ENCODE results near the gene CALM1. TPM values are rescaled to one million over a fixed set of nuclear protein-coding genes. Genes with fewer than 3 reads are reported as not detected.

CALM1 gene
- total RNA-seq, 1 donor from 2014 or later: 362 TPM

GRCh38 chr14:90442388-90442787 lies 45.6 kb downstream of the CALM1 start:
- Mint-ChIP-seq H3K4me1 (peaks cover 31% of the 10 kb centered on the region), H3K4me3 (no peak overlapping the region), H3K36me3 (no peaks in the 10 kb centered on the region), H3K27me3 (ENCODE audit: insufficient read depth, low read depth) (peaks cover 2% of the 10 kb centered on the region), H3K27ac (peak overlapping the region; percentile 27), H3K9me3 (peaks cover 11% of the 10 kb centered on the region)
- no peak overlapping the region for H2AFZ ChIP-seq (replicated peaks)
- peaks cover 4% of the 10 kb centered on the region for H3K36me3 ChIP-seq
- DNase-seq (ENCODE audit: low spot score): no peak
- H4K20me1 ChIP-seq (ENCODE audit: low read depth): no peaks in the 10 kb centered on the region
- no peak overlapping the region for H3K9ac ChIP-seq
- no peaks in the 10 kb centered on the region for H3K79me2 ChIP-seq (ENCODE audit: low read depth)
- no peak overlapping the region for H3K27ac ChIP-seq
- H3K4me2 ChIP-seq: no peak overlapping the region
- H3K27me3 ChIP-seq: no peaks in the 10 kb centered on the region
- H3K4me1 ChIP-seq: peaks cover 9% of the 10 kb centered on the region
- TF ChIP-seq EZH2phosphoT487 (IDR thresholded peaks at IDR 0.05) (no peak), EZH2 (IDR thresholded peaks at IDR 0.05) (no peak), CTCF (IDR thresholded peaks at IDR 0.05) (no peak)
- H3K4me3 ChIP-seq: no peak overlapping the region
- peaks cover 9% of the 10 kb centered on the region for H3F3A ChIP-seq (ENCODE audit: low read depth)
- no peaks in the 10 kb centered on the region for H3K9me3 ChIP-seq (ENCODE audit: low read depth)

GRCh38 chr14:90443161-90444076 lies 46.6 kb downstream of the CALM1 start:
- peak overlapping the region; percentile 50 for H2AFZ ChIP-seq (replicated peaks)
- H3K4me1 ChIP-seq: peaks cover 9% of the 10 kb centered on the region
- peaks cover 3% of the 10 kb centered on the region for H3K36me3 Mint-ChIP-seq
- no peak for TF ChIP-seq CTCF (IDR thresholded peaks at IDR 0.05)
- TF ChIP-seq EZH2phosphoT487 (IDR thresholded peaks at IDR 0.05): no peak
- no peak for TF ChIP-seq EZH2 (IDR thresholded peaks at IDR 0.05)
- peaks cover 9% of the 10 kb centered on the region for H3F3A ChIP-seq (ENCODE audit: low read depth)
- H3K4me3 Mint-ChIP-seq: no peak overlapping the region
- no peak overlapping the region for H3K9ac ChIP-seq
- no peak overlapping the region for H3K4me2 ChIP-seq
- no peaks in the 10 kb centered on the region for H3K27me3 ChIP-seq
- H3K9me3 ChIP-seq (ENCODE audit: low read depth): no peaks in the 10 kb centered on the region
- H3K27ac ChIP-seq: no peak overlapping the region
- peaks cover 19% of the 10 kb centered on the region for H3K9me3 Mint-ChIP-seq
- no peak for DNase-seq (ENCODE audit: low spot score)
- peaks cover 4% of the 10 kb centered on the region for H3K36me3 ChIP-seq
- H4K20me1 ChIP-seq (ENCODE audit: low read depth): no peaks in the 10 kb centered on the region
- peaks cover 31% of the 10 kb centered on the region for H3K4me1 Mint-ChIP-seq
- peak overlapping the region; percentile 76 for H3K27ac Mint-ChIP-seq
- H3K79me2 ChIP-seq (ENCODE audit: low read depth): no peaks in the 10 kb centered on the region
- H3K4me3 ChIP-seq: no peak overlapping the region
- peaks cover 4% of the 10 kb centered on the region for H3K27me3 Mint-ChIP-seq (ENCODE audit: insufficient read depth, low read depth)

GRCh38 chr14:90444077-90444696 lies 47.4 kb downstream of the CALM1 start:
- Histone ChIP-seq H2AFZ (replicated peaks) (no peak overlapping the region), H3K79me2 (ENCODE audit: low read depth) (no peaks in the 10 kb centered on the region), H3K4me1 (peaks cover 9% of the 10 kb centered on the region), H3K27ac (no peak overlapping the region), H3K9me3 (ENCODE audit: low read depth) (no peaks in the 10 kb centered on the region), H3K4me3 (no peak overlapping the region), H4K20me1 (ENCODE audit: low read depth) (no peaks in the 10 kb centered on the region), H3K36me3 (peaks cover 4% of the 10 kb centered on the region), H3K27me3 (no peaks in the 10 kb centered on the region), H3K4me2 (no peak overlapping the region), H3F3A (ENCODE audit: low read depth) (peaks cover 9% of the 10 kb centered on the region), H3K9ac (no peak overlapping the region)
- peaks cover 31% of the 10 kb centered on the region for H3K4me1 Mint-ChIP-seq
- peaks cover 3% of the 10 kb centered on the region for H3K36me3 Mint-ChIP-seq
- peaks cover 4% of the 10 kb centered on the region for H3K27me3 Mint-ChIP-seq (ENCODE audit: insufficient read depth, low read depth)
- H3K27ac Mint-ChIP-seq: no peak overlapping the region
- DNase-seq (ENCODE audit: low spot score): no peak
- H3K4me3 Mint-ChIP-seq: no peak overlapping the region
- no peak for TF ChIP-seq EZH2phosphoT487 (IDR thresholded peaks at IDR 0.05)
- no peak for TF ChIP-seq CTCF (IDR thresholded peaks at IDR 0.05)
- no peak for TF ChIP-seq EZH2 (IDR thresholded peaks at IDR 0.05)
- H3K9me3 Mint-ChIP-seq: peaks cover 19% of the 10 kb centered on the region
